ENCODE results near the gene CENATAC. TPM values are rescaled to one million over a fixed set of nuclear protein-coding genes. Genes with fewer than 3 reads are reported as not detected.

Gene CENATAC, protein sequence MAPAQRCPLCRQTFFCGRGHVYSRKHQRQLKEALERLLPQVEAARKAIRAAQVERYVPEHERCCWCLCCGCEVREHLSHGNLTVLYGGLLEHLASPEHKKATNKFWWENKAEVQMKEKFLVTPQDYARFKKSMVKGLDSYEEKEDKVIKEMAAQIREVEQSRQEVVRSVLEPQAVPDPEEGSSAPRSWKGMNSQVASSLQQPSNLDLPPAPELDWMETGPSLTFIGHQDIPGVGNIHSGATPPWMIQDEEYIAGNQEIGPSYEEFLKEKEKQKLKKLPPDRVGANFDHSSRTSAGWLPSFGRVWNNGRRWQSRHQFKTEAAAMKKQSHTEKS
- total RNA-seq, result 24.5 and 26.4 TPM in 2 replicates

DNA sequence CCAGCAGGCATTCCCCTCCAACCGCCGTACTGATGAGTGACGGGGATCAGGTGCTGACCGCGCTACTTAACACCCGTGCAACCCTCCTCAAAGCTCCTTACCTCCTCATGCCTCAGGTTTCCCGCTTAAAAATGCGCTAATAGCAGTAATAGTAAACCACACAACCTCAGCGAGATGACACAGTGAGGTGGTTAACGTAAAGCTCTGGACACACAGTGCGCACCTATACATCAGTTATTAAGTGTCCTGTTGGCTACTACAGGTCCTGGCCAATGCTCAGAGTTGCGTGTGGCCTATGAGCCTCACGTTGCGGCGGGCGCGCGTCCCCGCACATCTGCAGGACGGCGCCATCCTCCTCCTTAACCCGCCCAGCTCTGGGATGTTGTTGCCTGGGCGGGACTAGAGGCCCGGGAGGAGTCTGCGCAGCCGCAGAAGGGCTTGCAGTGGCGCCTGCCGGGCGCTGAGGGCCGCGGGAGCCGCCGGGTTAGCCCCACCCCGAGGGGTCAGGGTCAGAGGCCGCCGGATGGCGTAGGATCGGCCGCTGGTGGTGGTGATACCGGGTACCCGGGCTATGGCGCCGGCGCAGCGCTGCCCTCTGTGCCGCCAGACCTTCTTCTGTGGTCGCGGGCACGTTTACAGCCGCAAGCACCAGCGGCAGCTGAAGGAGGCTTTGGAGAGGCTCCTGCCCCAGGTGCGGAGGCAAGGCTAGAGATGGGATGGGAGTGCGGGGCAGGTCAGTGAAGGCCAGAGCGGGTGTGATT, at the start of gene CENATAC:
Gene CENATAC, plus strand, starts transcription at position 512 of the 761 bp plus-strand sequence. Its CDS starts 60 bp downstream, at position 572.

DNA sequence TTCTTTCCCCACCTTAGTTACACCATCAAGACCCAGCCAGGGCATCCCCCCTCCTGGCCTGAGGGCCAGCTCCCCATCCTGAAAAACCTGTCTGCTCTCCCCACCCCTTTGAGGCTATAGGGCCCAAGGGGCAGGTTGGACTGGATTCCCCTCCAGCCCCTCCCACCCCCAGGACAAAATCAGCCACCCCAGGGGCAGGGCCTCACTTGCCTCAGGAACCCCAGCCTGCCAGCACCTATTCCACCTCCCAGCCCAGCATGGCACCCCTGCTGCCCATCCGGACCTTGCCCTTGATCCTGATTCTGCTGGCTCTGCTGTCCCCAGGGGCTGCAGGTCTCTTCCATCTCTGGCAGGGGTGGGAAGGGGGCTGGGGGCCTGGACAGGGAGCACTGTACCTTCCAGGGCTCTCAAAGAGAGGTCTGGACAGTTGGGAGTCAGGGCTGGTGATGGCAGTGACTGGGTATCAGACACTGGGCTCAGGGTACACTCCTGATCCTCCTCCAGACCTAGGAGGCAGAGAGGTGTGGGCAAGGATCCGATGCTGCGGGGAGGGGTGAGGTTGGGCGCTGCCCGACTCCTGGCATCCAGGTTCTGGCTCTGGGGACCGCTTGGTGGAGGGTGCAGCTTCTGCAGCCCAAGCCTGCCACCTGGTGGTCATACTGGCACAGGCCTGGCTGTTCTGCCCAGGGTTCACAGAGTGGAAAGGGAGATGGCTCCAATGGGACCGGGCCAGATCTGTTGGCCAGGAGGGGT, 41.7 kb upstream of the CENATAC start, which contains the start of gene UPK2:
Gene UPK2, plus strand, starts transcription at position 205 of the 753 bp plus-strand sequence. Its CDS starts 53 bp downstream, at position 258.

DNA sequence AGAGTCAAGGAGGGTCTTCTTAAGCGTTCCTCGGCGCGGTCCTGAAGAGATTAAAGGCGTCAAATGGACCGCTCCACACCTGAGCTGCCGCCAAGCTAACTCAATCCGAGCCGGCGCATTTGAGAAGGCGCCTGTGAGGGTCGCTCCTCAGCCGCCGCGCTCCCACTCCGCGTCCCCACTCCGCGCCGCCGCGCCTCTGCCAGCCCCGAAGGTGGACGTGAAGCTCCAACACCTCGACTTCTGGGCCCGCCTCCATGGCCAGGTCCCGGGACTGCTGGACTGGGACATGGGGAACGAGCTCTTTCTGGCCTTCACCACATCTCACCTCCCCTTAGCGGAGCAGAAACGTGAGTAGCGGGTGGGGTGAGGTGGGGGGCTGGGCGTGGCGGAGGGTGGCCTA, 26.3 kb upstream of the CENATAC start, which contains the start of gene FOXR1:
Gene FOXR1, plus strand, starts transcription at position 116 of the 400 bp plus-strand sequence. Its CDS starts 171 bp downstream, at position 287.

DNA sequence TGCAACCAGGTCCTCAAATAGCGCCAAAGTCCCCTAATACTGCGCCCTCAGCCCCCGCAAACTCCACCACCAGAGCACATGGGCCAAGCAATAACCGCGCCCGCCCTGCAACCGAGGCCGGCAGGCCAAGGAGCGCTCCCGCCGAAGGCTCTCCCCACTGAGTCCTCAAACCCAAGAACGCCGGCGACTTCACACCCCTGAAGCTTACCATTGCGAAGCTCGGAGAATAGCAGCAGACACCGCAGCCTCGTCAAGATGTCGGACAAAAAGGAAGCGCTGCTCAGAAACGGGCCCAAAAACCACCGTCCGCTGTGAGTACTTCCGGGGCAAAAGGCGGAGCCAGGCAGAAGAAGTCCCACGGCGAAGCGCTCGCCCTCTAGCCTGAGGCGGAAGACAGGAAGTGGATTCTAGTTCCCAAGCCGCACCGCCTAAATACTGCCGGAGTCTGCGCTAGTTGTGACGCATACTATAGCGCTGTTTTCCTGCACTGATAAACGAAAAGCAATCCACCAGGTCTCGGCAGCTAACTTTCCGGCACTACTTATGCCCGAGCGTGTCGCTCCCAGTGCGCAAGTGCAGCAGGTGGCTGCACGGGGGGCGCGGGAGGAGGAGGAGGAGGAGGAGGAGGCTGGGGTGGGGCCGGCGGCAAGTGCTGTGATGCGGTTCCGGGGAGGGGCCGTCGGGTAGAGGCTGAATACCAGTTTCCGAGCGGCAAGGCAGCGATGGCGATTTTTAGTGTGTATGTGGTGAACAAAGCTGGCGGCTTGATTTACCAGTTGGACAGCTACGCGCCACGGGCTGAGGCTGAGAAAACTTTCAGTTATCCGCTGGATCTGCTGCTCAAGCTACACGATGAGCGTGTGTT, 20.4 kb downstream of the CENATAC start, which contains the start of the genes RPS25 and TRAPPC4:
Gene RPS25, minus strand, starts transcription at position 270 of the 865 bp plus-strand sequence. Its CDS starts 59 bp downstream, at position 211.
Gene TRAPPC4, plus strand, starts transcription at position 693 of the 865 bp plus-strand sequence. Its CDS starts 30 bp downstream, at position 723.

DNA sequence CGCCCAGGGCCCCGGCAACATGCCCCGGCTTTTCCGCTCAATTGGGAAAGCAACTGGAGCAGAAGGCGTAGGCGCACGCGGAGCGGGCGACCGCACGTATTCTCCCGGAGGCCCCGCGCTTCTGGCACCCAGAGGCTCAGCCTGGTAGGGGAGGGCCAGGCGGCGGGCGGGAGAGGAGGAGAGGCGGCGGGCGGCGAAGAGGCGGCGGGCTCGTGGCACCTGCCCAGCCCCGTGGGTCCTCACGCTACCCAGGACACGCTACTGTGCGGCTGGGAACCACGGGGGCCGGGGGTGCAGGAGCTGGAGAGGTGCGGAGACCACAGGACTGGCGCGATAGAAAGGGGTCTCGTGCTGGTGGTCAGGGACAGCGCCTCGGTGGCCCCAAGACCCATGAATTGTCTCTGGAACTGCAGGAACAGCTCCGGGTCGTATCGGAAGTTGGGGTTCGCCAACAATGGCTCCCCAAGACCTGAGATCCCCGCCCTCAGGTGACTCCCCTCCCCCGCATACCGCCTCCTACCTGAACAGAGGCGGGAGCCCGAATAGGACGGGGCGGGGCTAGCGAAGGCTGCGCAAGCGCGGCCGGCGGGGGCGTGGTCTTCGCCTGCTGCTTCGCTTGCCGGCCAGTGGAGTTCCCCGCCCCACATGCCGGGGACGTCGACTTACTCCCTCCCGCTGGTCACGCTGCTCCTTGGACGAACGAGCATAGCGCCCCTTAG, 32.5 kb downstream of the CENATAC start, which contains the start of gene SLC37A4:
Gene SLC37A4, minus strand, starts transcription at position 549 of the 719 bp plus-strand sequence.

DNA sequence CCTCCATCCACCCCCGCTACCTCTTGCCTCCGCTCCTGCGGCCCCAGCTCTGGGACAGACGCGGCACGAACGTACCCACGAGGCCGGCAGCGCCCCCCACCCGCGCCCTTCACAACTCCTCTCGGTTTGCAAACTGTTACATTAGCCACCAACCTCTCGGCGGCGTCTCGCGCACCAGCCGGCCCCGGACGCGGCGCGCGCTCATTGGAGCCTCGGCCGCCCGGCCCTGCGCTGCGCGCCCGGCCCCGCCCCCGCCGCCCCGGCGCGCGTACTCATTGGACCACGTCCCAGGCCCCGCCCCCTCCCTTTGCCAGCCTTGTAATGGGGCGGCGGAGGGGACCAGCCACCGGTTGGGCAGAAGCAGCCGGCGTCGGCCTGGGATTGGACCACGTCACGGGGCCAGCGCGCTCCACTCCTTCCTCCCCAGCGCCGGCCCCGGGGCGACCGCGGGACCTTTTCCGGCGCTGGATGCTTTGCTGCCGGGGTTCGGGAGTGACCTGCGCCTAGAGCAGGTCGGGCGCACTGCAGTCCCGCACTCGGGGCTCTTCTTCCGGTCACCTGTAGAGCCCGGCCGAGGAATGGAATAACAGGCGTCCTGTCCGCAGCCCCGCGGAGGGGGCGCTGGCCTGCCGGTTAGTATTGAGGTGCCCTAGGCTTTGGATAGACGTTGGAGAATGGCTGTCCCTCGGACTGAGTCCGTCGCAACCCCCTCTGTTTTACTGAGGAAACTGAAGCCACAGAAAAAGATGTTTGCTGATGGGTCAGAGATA, 59.2 kb downstream of the CENATAC start, which contains the start of gene HYOU1:
Gene HYOU1, minus strand, starts transcription at position 206 of the 770 bp plus-strand sequence. CDS start 1,045 bp downstream, outside the sequence.

Small RNA genes lying within 50 kb of the gene (small RNA-seq; reads per million reads assigned to genes)
- gene AP003392.2 (not detected), gene RF00017 (not detected), gene RF00019 (not detected)

Other genes starting within 250 kb of the CENATAC start
- 160 and 166 TPM in 2 replicates for gene DDX6, start 207.0 kb upstream of the CENATAC start, total RNA-seq
- gene CXCR5, start 114.2 kb upstream of the CENATAC start, total RNA-seq, result not detected in 2 replicates
- 60.5 and 63.8 TPM in 2 replicates for gene BCL9L, start 72.2 kb upstream of the CENATAC start, total RNA-seq
- not detected in 2 replicates for gene UPK2, start 41.8 kb upstream of the CENATAC start, total RNA-seq
- not detected in 2 replicates for gene FOXR1, start 26.4 kb upstream of the CENATAC start, total RNA-seq
- gene RPS25, start 20.2 kb downstream of the CENATAC start, total RNA-seq, result 360 and 436 TPM in 2 replicates
- 36.9 and 38.5 TPM in 2 replicates for gene TRAPPC4, start 20.6 kb downstream of the CENATAC start, total RNA-seq
- gene SLC37A4, start 32.7 kb downstream of the CENATAC start, total RNA-seq, result 10.7 and 11.8 TPM in 2 replicates
- gene HYOU1, start 59.1 kb downstream of the CENATAC start, total RNA-seq, result 110 and 138 TPM in 2 replicates
- 29.4 and 31.7 TPM in 2 replicates for gene VPS11, start 69.7 kb downstream of the CENATAC start, total RNA-seq
- 7.3 and 9.7 TPM in 2 replicates for gene HMBS, start 86.7 kb downstream of the CENATAC start, total RNA-seq
- 15.1 and 20.1 TPM in 2 replicates for gene DPAGT1, start 103.7 kb downstream of the CENATAC start, total RNA-seq
- gene C2CD2L, start 109.2 kb downstream of the CENATAC start, total RNA-seq, result 2.8 and 4.4 TPM in 2 replicates
- gene HINFP, start 123.4 kb downstream of the CENATAC start, total RNA-seq, result 18.0 and 25.3 TPM in 2 replicates
- 0.12 and 0.32 TPM in 2 replicates for gene ABCG4, start 150.9 kb downstream of the CENATAC start, total RNA-seq
- 27.7 and 28.7 TPM in 2 replicates for gene NLRX1, start 170.6 kb downstream of the CENATAC start, total RNA-seq
- not detected in 2 replicates for gene NHERF4, start 187.3 kb downstream of the CENATAC start, total RNA-seq
- gene CBL, start 208.2 kb downstream of the CENATAC start, total RNA-seq, result 12.5 and 16.2 TPM in 2 replicates

Measured in hair follicle dermal papilla cell (primary cell).